IMR-90 (cell line): ENCODE data around the gene TMBIM1. TPM values are rescaled to one million over a fixed set of nuclear protein-coding genes. Genes with fewer than 3 reads are reported as not detected.

Experiments used
- ATAC-seq: fragments of 200-7000 bp; cut with Tn5 transposase; 2 replicates; pipeline ENCODE4 v1.9.1; 2020; ENCODE audit warnings: low read depth, mild to moderate bottlenecking, moderate library complexity
- BruUV-seq: library from RNA; stranded (reverse); fragments of 400-500 nt; replicated peaks from 2 replicates; lab custom pipeline; 2021; lab: Mats Ljungman, UMichigan
- CTCF ChIA-PET: fragments of 300-600 bp; formaldehyde crosslinking; extraction: SDS; loops from one replicate; lab custom pipeline; 2021; ENCODE audit warnings: antibody characterized with exemption; lab: Yijun Ruan, JAX
- POLR2A ChIA-PET: fragments of 300-600 bp; sonication (Branson Sonifier 250); formaldehyde crosslinking; loops from one replicate; lab custom pipeline; 2022; ENCODE audit warnings: antibody characterized with exemption; ENCODE audit not compliant: unreplicated experiment; lab: Charles Lee
- DNase-seq: peaks from one replicate; pipeline ENCODE4 v3.0.0; 2013
- H2AFZ ChIP-seq: replicated peaks from 2 replicates; pipeline ENCODE3; 2013; ENCODE audit warnings: low read length, mild to moderate bottlenecking; ENCODE audit not compliant: poor library complexity
- H2AK5ac ChIP-seq: 2 replicates; pipeline ENCODE4 v1.6.1; 2013; ENCODE audit warnings: low read depth, low read length, inconsistent platforms
- H2AK9ac ChIP-seq: replicated peaks from 2 replicates; pipeline ENCODE3; 2013; ENCODE audit warnings: mild to moderate bottlenecking, low read depth, low read length, moderate library complexity; ENCODE audit not compliant: poor library complexity
- H2BK120ac ChIP-seq: 2 replicates; pipeline ENCODE4 v1.6.1; 2013; ENCODE audit warnings: low read depth, low read length, inconsistent platforms
- H2BK15ac ChIP-seq: 3 replicates; pipeline ENCODE4 v1.6.1; 2013; ENCODE audit warnings: low read depth, low read length, inconsistent platforms
- H2BK20ac ChIP-seq: 2 replicates; pipeline ENCODE4 v1.6.1; 2013; ENCODE audit warnings: low read depth, mild to moderate bottlenecking, inconsistent platforms, low read length, moderate library complexity
- H2BK5ac ChIP-seq: 2 replicates; pipeline ENCODE4 v1.6.1; 2013; ENCODE audit warnings: mild to moderate bottlenecking, low read depth, low read length, inconsistent platforms; ENCODE audit not compliant: poor library complexity, severe bottlenecking
- H3K14ac ChIP-seq: replicated peaks from 2 replicates; pipeline ENCODE4 v1.6.1; 2013; ENCODE audit warnings: low read depth, low read length, inconsistent platforms
- H3K18ac ChIP-seq: 2 replicates; pipeline ENCODE4 v1.6.1; 2013; ENCODE audit warnings: low read depth, low read length, control low read depth
- H3K23ac ChIP-seq: 2 replicates; pipeline ENCODE4 v1.6.1; 2013; ENCODE audit warnings: low read depth, low read length, inconsistent platforms
- H3K27ac ChIP-seq: 2 replicates; pipeline ENCODE4 v1.5.1; 2013; ENCODE audit warnings: mild to moderate bottlenecking, control low read depth, low read length; ENCODE audit not compliant: insufficient read depth
- H3K27me3 ChIP-seq: 2 replicates; pipeline ENCODE4 v1.6.1; 2013; ENCODE audit warnings: low read length; ENCODE audit not compliant: control insufficient read depth, insufficient read depth
- H3K36me3 ChIP-seq: 2 replicates; pipeline ENCODE4 v1.6.1; 2013; ENCODE audit warnings: low read length, mixed read lengths; ENCODE audit not compliant: control insufficient read depth, insufficient read depth
- H3K4ac ChIP-seq: 2 replicates; pipeline ENCODE4 v1.6.1; 2013; ENCODE audit warnings: low read depth, low read length, inconsistent platforms
- H3K4me1 ChIP-seq: 2 replicates; pipeline ENCODE4 v1.6.1; 2013; ENCODE audit warnings: low read length, mixed read lengths; ENCODE audit not compliant: control insufficient read depth, insufficient read depth
- H3K4me2 ChIP-seq: 2 replicates; pipeline ENCODE4 v1.6.1; 2013; ENCODE audit warnings: low read depth, mild to moderate bottlenecking, control low read depth, low read length, moderate library complexity
- H3K4me3 ChIP-seq: 2 replicates; pipeline ENCODE4 v1.5.1; 2013; ENCODE audit warnings: low read depth, mild to moderate bottlenecking, control low read depth, low read length, moderate library complexity; ENCODE audit not compliant: insufficient read depth
- H3K56ac ChIP-seq: 2 replicates; pipeline ENCODE4 v1.6.1; 2013; ENCODE audit warnings: low read length, inconsistent platforms; ENCODE audit not compliant: insufficient read depth; ENCODE audit errors: extremely low read depth
- H3K79me1 ChIP-seq, 2 experiments: 2 replicates each; pipeline ENCODE4 v1.6.1; 2013; ENCODE audit warnings: low read length in 2 of 2, inconsistent platforms in 1 of 2, low read depth in 1 of 2
- H3K9ac ChIP-seq: 2 replicates; pipeline ENCODE4 v1.6.1; 2013; ENCODE audit warnings: low read depth, low read length, control low read depth
- H3K9me1 ChIP-seq: 2 replicates; pipeline ENCODE4 v1.6.1; 2013; ENCODE audit warnings: low read length, inconsistent platforms; ENCODE audit not compliant: insufficient read depth
- H3K9me3 ChIP-seq: 2 replicates; pipeline ENCODE4 v1.6.1; 2013; ENCODE audit warnings: low read length; ENCODE audit not compliant: control insufficient read depth, insufficient read depth
- H4K20me1 ChIP-seq: 2 replicates; pipeline ENCODE4 v1.6.1; 2013; ENCODE audit warnings: low read length, inconsistent platforms; ENCODE audit not compliant: insufficient read depth
- H4K5ac ChIP-seq: 2 replicates; pipeline ENCODE4 v1.6.1; 2013; ENCODE audit warnings: mild to moderate bottlenecking, low read depth, low read length, control low read depth
- H4K8ac ChIP-seq, 2 experiments: 2 replicates each; pipeline ENCODE4 v1.6.1; 2013; ENCODE audit warnings: low read depth in 2 of 2, low read length in 2 of 2, control low read depth in 1 of 2, inconsistent platforms in 1 of 2
- H4K91ac ChIP-seq: 2 replicates; pipeline ENCODE4 v1.6.1; 2013; ENCODE audit warnings: low read depth, low read length, inconsistent platforms; ENCODE audit not compliant: insufficient read depth
- BHLHE40 ChIP-seq: fragments of 150-350 bp; IDR thresholded peaks from 2 replicates; pipeline ENCODE4 v1.6.1; 2016; ENCODE audit warnings: mild to moderate bottlenecking, low read depth, low read length
- CEBPB ChIP-seq: IDR thresholded peaks from 2 replicates; pipeline ENCODE4 v1.6.1; 2012; ENCODE audit warnings: low read depth, low read length, improper control_type of control experiment
- MAFK ChIP-seq: IDR thresholded peaks from 2 replicates; pipeline ENCODE4 v1.6.1; 2012; ENCODE audit warnings: low read depth, low read length, improper control_type of control experiment
- MAZ ChIP-seq: IDR thresholded peaks from 2 replicates; pipeline ENCODE4 v1.6.1; 2012; ENCODE audit warnings: low read depth, mild to moderate bottlenecking, low read length, improper control_type of control experiment, moderate library complexity, borderline replicate concordance
- MXI1 ChIP-seq: IDR thresholded peaks from 2 replicates; pipeline ENCODE4 v1.6.1; 2012; ENCODE audit warnings: low read depth, mild to moderate bottlenecking, low read length, moderate library complexity, borderline replicate concordance
- NFE2L2 ChIP-seq: fragments of 150-350 bp; IDR thresholded peaks from 2 replicates; pipeline ENCODE4 v1.6.1; 2016; ENCODE audit warnings: low read depth, mild to moderate bottlenecking, low read length
- POLR2A ChIP-seq: IDR thresholded peaks from 2 replicates; pipeline ENCODE4 v1.6.1; 2012; ENCODE audit warnings: mild to moderate bottlenecking, low read depth, low read length
- RCOR1 ChIP-seq: IDR thresholded peaks from 2 replicates; pipeline ENCODE4 v1.6.1; 2012; ENCODE audit warnings: mild to moderate bottlenecking, low read length, improper control_type of control experiment; ENCODE audit not compliant: insufficient replicate concordance
- SMC3 ChIP-seq: fragments of 150-350 bp; IDR thresholded peaks from 2 replicates; pipeline ENCODE4 v1.6.1; 2016; ENCODE audit warnings: low read depth, mild to moderate bottlenecking, antibody characterized with exemption, low read length, moderate library complexity
- WGBS, 2 experiments: methylation state at CpG; one replicate each; pipeline versions ENCODE4 v1.1.5 to v1.1.7; 2013; ENCODE audit warnings: missing lambda C conversion rate in 2 of 2; ENCODE audit not compliant: insufficient read length in 1 of 2; ENCODE audit errors: extremely low coverage in 2 of 2; 5-methylcytosine and 5-hydroxymethylcytosine counted together
- dilution Hi-C: fragments of 300-500 bp; cut with HindIII; formaldehyde crosslinking; loops from one replicate; pipeline ENCODE4 v1.14.3; 2018; ENCODE audit warnings: low sequenced_read_pairs; ENCODE audit not compliant: unreplicated experiment
- in situ Hi-C: fragments of 300-500 bp; cut with MboI; formaldehyde crosslinking; loops from 3 replicates; pipeline ENCODE4 v1.14.3; 2019; ENCODE audit warnings: low sequenced_read_pairs, inconsistent platforms, mixed read lengths
- intact Hi-C: fragments of 100-400 bp; cut with micrococcal nuclease; formaldehyde crosslinking; loops from 2 replicates; pipeline ENCODE4 v1.10.0; 2022
- polyA plus RNA-seq, 3 experiments: library from polyadenylated mRNA; depleted of rRNA; stranded (reverse); fragments of >200 nt; gene quantifications; 2 replicates each; pipeline ENCODE4 v1.2.3, GENCODE V29; 2012; ENCODE audit warnings: low replicate concordance in 1 of 3
- total RNA-seq: library from RNA; depleted of rRNA; stranded (reverse); fragments of >200 nt; gene quantifications from 2 replicates; pipeline ENCODE4 v1.2.3, GENCODE V29; 2012
- TF ChIP-seq, protein P1 (sequence below): fragments of 150-350 bp; IDR thresholded peaks from 2 replicates; pipeline ENCODE4 v1.6.1; 2017; ENCODE audit warnings: mild to moderate bottlenecking, antibody characterized with exemption, low read length, low read depth

TMBIM1 gene
- total and polyA plus RNA-seq, 2 of the 4 experiments (the other 2 are of a cell fraction), result 84.6 to 102 TPM

GRCh38 chr2:218327451-218328210, 35.3 kb upstream of the TMBIM1 start:
- H3K27ac ChIP-seq, result no peak overlapping the region
- no peak overlapping the region for H4K91ac ChIP-seq
- no peak overlapping the region for H2BK15ac ChIP-seq
- dilution Hi-C loops, result no loop called here
- H4K5ac ChIP-seq, result no peak overlapping the region
- peaks cover 2% of the 10 kb centered on the region for H3K9me1 ChIP-seq
- H2BK5ac ChIP-seq, result no peak overlapping the region
- no peak overlapping the region for H3K4me2 ChIP-seq
- ChIA-PET POLR2A (no interaction called here), CTCF (no interaction called here)
- no peak for DNase-seq
- intact Hi-C loops, result no loop called here
- no peak overlapping the region for H3K56ac ChIP-seq
- H3K18ac ChIP-seq, result no peak overlapping the region
- H2AFZ ChIP-seq, result no peak overlapping the region
- no peaks in the 10 kb centered on the region; the same call in 1 of the 2 replicates for H3K36me3 ChIP-seq
- H3K9me3 ChIP-seq, result no peaks in the 10 kb centered on the region
- H3K79me1 ChIP-seq, result no peaks in the 10 kb centered on the region
- H3K27me3 ChIP-seq, result no peaks in the 10 kb centered on the region
- no peak overlapping the region for H3K4me3 ChIP-seq
- no peak for ATAC-seq
- peaks cover 7% of the 10 kb centered on the region for H3K4me1 ChIP-seq
- no peak overlapping the region for H2AK9ac ChIP-seq
- H2BK20ac ChIP-seq, result no peak overlapping the region
- WGBS, 2 experiments, result 55% methylated on average over 7 of the region's 11 CpGs; no CpG with 5 or more reads in 1 of the 2 experiments
- in situ Hi-C loops, result no loop called here
- no peak overlapping the region for H3K23ac ChIP-seq
- TF ChIP-seq MXI1, result no peak
- TF ChIP-seq, protein P1, sequence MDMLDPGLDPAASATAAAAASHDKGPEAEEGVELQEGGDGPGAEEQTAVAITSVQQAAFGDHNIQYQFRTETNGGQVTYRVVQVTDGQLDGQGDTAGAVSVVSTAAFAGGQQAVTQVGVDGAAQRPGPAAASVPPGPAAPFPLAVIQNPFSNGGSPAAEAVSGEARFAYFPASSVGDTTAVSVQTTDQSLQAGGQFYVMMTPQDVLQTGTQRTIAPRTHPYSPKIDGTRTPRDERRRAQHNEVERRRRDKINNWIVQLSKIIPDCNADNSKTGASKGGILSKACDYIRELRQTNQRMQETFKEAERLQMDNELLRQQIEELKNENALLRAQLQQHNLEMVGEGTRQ, result no peak
- no peak for TF ChIP-seq BHLHE40
- TF ChIP-seq RCOR1, result no peak
- no peak for TF ChIP-seq NFE2L2
- TF ChIP-seq SMC3, result no peak
- TF ChIP-seq CEBPB, result no peak
- no peak for TF ChIP-seq MAFK
- no peak for TF ChIP-seq MAZ
- TF ChIP-seq POLR2A, result no peak
- no peaks in the 10 kb centered on the region for H4K20me1 ChIP-seq
- no peak overlapping the region for H3K9ac ChIP-seq
- H2AK5ac ChIP-seq, result no peak overlapping the region
- H3K14ac ChIP-seq, result no peak overlapping the region
- no peak overlapping the region for H3K4ac ChIP-seq
- no TSS peak for BruUV-seq
- H2BK120ac ChIP-seq, result no peak overlapping the region
- no peak overlapping the region for H4K8ac ChIP-seq
